WTC11 (cell line): ENCODE results near the gene SLC24A1. TPM values are rescaled to one million over a fixed set of nuclear protein-coding genes. Genes with fewer than 3 reads are reported as not detected.

ENCODE experiments used
- ATAC-seq: fragments of 200-7000 bp; cut with Tn5 transposase; 2 replicates; pipeline ENCODE4 v1.10.0; 2021; ENCODE audit warnings: mild to moderate bottlenecking, moderate library complexity
- CTCF ChIA-PET: fragments of 300-600 bp; sonication (Branson Sonifier 250); formaldehyde crosslinking; loops from one replicate; lab custom pipeline; 2021; ENCODE audit warnings: antibody characterized with exemption; lab: Charles Lee
- POLR2A ChIA-PET: fragments of 350-600 bp; sonication (Branson Sonifier 250); formaldehyde crosslinking; loops from one replicate; lab custom pipeline; 2021; ENCODE audit warnings: antibody characterized with exemption; lab: Charles Lee
- DNase-seq: peaks from one replicate; pipeline ENCODE4 v3.0.0; 2021; ENCODE audit warnings: low spot score
- H3K27ac Mint-ChIP-seq: 2 replicates; pipeline ENCODE4 v1.8.0; 2021; ENCODE audit warnings: mixed read lengths
- H3K27me3 Mint-ChIP-seq: 2 replicates; pipeline ENCODE4 v1.8.0; 2021; ENCODE audit warnings: low read depth, mild to moderate bottlenecking, moderate library complexity, mixed read lengths
- H3K36me3 Mint-ChIP-seq: 2 replicates; pipeline ENCODE4 v1.8.0; 2021; ENCODE audit warnings: mixed read lengths
- H3K4me1 Mint-ChIP-seq: 2 replicates; pipeline ENCODE4 v1.8.0; 2022; ENCODE audit warnings: mixed read lengths
- H3K4me3 Mint-ChIP-seq: 2 replicates; pipeline ENCODE4 v1.8.0; 2021; ENCODE audit warnings: mild to moderate bottlenecking, moderate library complexity, mixed read lengths
- H3K9me3 Mint-ChIP-seq: 2 replicates; pipeline ENCODE4 v1.8.0; 2021; ENCODE audit warnings: mixed read lengths
- CBFB ChIP-seq: sonication (generic); formaldehyde crosslinking; IDR thresholded peaks from 2 replicates; pipeline ENCODE4 v1.8.1; 2022; ENCODE audit warnings: mild to moderate bottlenecking, low read depth, missing genetic modification reagents
- CREM ChIP-seq: sonication (generic); formaldehyde crosslinking; IDR thresholded peaks from 2 replicates; pipeline ENCODE4 v1.8.1; 2022; ENCODE audit warnings: mild to moderate bottlenecking, missing genetic modification reagents, moderate library complexity
- EMX1 ChIP-seq: fragments of 250-450 bp; sonication (Bioruptor Pico); IDR thresholded peaks from 2 replicates; pipeline ENCODE4 v1.8.0; 2021; ENCODE audit warnings: mild to moderate bottlenecking
- MXD4 ChIP-seq: fragments of 250-450 bp; sonication (Bioruptor Pico); IDR thresholded peaks from 2 replicates; pipeline ENCODE4 v1.8.0; 2021; ENCODE audit warnings: mild to moderate bottlenecking, moderate library complexity, borderline replicate concordance
- NFE2L1 ChIP-seq: sonication (generic); formaldehyde crosslinking; IDR thresholded peaks from 2 replicates; pipeline ENCODE4 v1.8.1; 2023; ENCODE audit warnings: missing genetic modification reagents
- NFYB ChIP-seq: sonication (generic); formaldehyde crosslinking; conservative IDR thresholded peaks from 2 replicates; pipeline ENCODE4 v1.8.0; 2022; ENCODE audit warnings: low read depth, missing genetic modification reagents
- PRDM15 ChIP-seq: sonication (generic); formaldehyde crosslinking; IDR thresholded peaks from 2 replicates; pipeline ENCODE4 v1.8.0; 2022; ENCODE audit warnings: missing genetic modification reagents
- PRRX2 ChIP-seq: fragments of 250-450 bp; sonication (Bioruptor Pico); IDR thresholded peaks from 2 replicates; pipeline ENCODE4 v1.8.0; 2021; ENCODE audit warnings: mild to moderate bottlenecking
- SMAD3 ChIP-seq: sonication (generic); formaldehyde crosslinking; IDR thresholded peaks from 2 replicates; pipeline ENCODE4 v1.8.0; 2022; ENCODE audit warnings: missing genetic modification reagents, mild to moderate bottlenecking, borderline replicate concordance
- TCF7 ChIP-seq: sonication (generic); formaldehyde crosslinking; IDR thresholded peaks from 2 replicates; pipeline ENCODE4 v1.8.0; 2022; ENCODE audit warnings: mild to moderate bottlenecking, low read depth, missing genetic modification reagents, moderate library complexity
- USF2 ChIP-seq: sonication (generic); formaldehyde crosslinking; IDR thresholded peaks from 2 replicates; pipeline ENCODE4 v1.8.1; 2023; ENCODE audit warnings: mild to moderate bottlenecking, missing genetic modification reagents, moderate library complexity
- ZNF425 ChIP-seq: fragments of 250-450 bp; sonication (Bioruptor Pico); conservative IDR thresholded peaks from 2 replicates; pipeline ENCODE4 v1.9.0; 2021; ENCODE audit warnings: mild to moderate bottlenecking
- ZNF671 ChIP-seq: fragments of 250-450 bp; sonication (Bioruptor Pico); IDR thresholded peaks from 2 replicates; pipeline ENCODE4 v1.8.0; 2021; ENCODE audit warnings: mild to moderate bottlenecking
- total RNA-seq: library from RNA; stranded (reverse); gene quantifications from 3 replicates; pipeline ENCODE4 v1.2.3, GENCODE V29; 2021
- TF ChIP-seq, protein P1 (sequence below): sonication (generic); formaldehyde crosslinking; IDR thresholded peaks from 2 replicates; pipeline ENCODE4 v1.8.1; 2022; ENCODE audit warnings: mild to moderate bottlenecking, moderate library complexity, missing genetic modification reagents

Gene SLC24A1
- total RNA-seq, 1 experiment from 2014 or later = 7.0 TPM

DNA sequence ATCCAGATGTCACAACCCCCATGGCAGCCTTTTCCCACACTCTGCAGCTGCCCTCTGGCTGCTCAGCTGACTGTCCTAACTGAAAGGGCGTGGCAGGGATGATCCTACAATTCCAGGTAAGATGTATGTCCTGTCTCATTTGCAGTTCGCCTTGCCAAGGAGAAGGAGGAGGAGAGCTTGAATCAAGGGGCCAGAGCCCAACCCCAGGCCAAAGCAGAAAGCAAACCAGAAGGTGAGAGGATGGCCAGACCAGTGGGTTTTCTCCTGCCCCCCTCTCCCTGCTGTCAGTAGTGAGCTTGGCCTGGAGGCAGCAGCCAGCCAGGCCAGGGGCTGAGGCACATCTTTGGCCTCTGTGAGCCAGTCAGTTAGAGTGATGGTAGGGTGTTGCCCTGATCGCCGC lies 22.5 kb downstream of the SLC24A1 start (continued):
- TF ChIP-seq NFE2L1 (CRISPR knock-in tag) = no peak
- TF ChIP-seq, all 79 proteins: peak for 0

DNA sequence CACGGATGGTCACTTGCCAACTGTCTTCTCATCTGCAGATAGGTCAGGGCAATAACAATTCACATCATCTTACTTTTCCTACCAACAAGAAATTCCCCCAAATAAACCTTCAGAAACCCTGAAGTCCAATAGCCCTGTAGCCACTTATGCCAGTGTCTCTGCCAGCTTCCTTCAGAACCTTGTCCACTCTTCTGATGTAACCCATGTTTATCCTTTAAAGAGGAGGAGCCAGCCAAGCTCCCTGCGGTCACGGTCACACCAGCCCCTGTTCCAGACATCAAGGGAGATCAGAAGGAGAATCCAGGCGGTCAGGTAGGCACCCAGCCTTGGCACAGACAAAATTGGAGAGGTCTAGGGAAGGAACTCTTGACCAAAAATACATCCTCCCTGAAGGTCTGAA lies 23.7 kb downstream of the SLC24A1 start:
- Mint-ChIP-seq H3K27me3 (no peaks in the 10 kb centered on the region; the same call in 1 of the 2 replicates), H3K4me3 (no peak overlapping the region), H3K9me3 (no peaks in the 10 kb centered on the region; the same call in 1 of the 2 replicates), H3K36me3 (no peaks in the 10 kb centered on the region)
- no peak for DNase-seq
- TF ChIP-seq PRDM15 (no peak), NFYB (CRISPR knock-in tag) (no peak), EMX1 (CRISPR knock-in tag) (no peak), SMAD3 (CRISPR knock-in tag) (no peak), ZNF425 (CRISPR knock-in tag) (no peak), CREM (CRISPR knock-in tag) (no peak)
- TF ChIP-seq, protein P1, sequence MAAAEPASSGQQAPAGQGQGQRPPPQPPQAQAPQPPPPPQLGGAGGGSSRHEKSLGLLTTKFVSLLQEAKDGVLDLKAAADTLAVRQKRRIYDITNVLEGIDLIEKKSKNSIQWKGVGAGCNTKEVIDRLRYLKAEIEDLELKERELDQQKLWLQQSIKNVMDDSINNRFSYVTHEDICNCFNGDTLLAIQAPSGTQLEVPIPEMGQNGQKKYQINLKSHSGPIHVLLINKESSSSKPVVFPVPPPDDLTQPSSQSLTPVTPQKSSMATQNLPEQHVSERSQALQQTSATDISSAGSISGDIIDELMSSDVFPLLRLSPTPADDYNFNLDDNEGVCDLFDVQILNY = no peak
- TF ChIP-seq, all 79 proteins: peak for 0
- no peak for ATAC-seq
- H3K27ac Mint-ChIP-seq = no peak overlapping the region
- CTCF ChIA-PET = interaction anchor here (1.0 kb wide), 1 partner anchor 35 kb away, joined by 3 read pairs; the partner anchor contains the start of gene INTS14
- peaks cover 4% of the 10 kb centered on the region for H3K4me1 Mint-ChIP-seq
- POLR2A ChIA-PET = no interaction called here

DNA sequence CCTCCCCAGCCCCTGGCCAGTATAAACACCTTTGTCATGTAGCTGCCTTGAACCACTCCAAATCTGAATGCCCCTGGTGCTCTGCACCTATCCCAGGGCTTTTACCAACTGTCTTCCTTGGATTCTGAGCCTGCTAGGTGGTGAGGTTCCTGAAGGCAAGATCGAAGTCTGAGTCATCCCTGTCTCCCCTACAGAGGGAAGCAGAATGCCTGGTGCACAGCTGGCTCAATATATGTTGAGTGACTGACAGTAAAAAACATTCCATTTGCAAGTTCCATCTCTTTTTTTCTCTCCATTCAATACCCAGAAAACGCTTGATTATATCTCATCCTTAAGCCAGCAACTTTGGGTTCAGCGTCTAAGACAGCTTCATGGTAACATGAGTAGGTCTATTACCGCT lies 24.7 kb downstream of the SLC24A1 start:
- ATAC-seq (no peak; the same call in 1 of the 2 replicates), DNase-seq (no peak)
- H3K36me3 Mint-ChIP-seq = no peaks in the 10 kb centered on the region
- no peak overlapping the region for H3K4me3 Mint-ChIP-seq
- H3K27me3 Mint-ChIP-seq = no peaks in the 10 kb centered on the region; the same call in 1 of the 2 replicates
- CTCF ChIA-PET = interaction anchor here (0.7 to 1.0 kb wide), 2 partner anchors 216 to 224 kb away, joined by 4 to 6 read pairs; no protein-coding TSS in a partner anchor
- H3K27ac Mint-ChIP-seq = no peak overlapping the region
- no peaks in the 10 kb centered on the region; the same call in 1 of the 2 replicates for H3K9me3 Mint-ChIP-seq
- POLR2A ChIA-PET = no interaction called here
- TF ChIP-seq CBFB (CRISPR knock-in tag) (no peak), ZNF671 (CRISPR knock-in tag) (no peak), PRRX2 (no peak), MXD4 (CRISPR knock-in tag) (no peak), USF2 (CRISPR knock-in tag) (no peak), TCF7 (CRISPR knock-in tag) (no peak)
- H3K4me1 Mint-ChIP-seq = peaks cover 4% of the 10 kb centered on the region
